CD14-positive monocyte (primary cell): ENCODE data around the gene KANK2. TPM values are rescaled to one million over a fixed set of nuclear protein-coding genes. Genes with fewer than 3 reads are reported as not detected.
A peak's percentile ranks its signal among the peaks of the same experiment; 100 is the strongest.
"Not testable (repeated sequence)": the region's sequence is repeated elsewhere in the genome, so short reads cannot be mapped to it uniquely, and the experiment has no call there.

ENCODE experiments used
- DNase-seq, 3 donors: peaks; one replicate each; pipeline ENCODE4 v3.0.0-alpha.2; 2011 to 2022
- H2AFZ ChIP-seq: 2 replicates; pipeline ENCODE4 v1.6.0; 2012; ENCODE audit warnings: mild to moderate bottlenecking, low read depth, low read length, inconsistent platforms; ENCODE audit not compliant: insufficient read depth, poor library complexity, severe bottlenecking
- H3K27ac ChIP-seq, 2 donors: 1 replicate in 1 of 2; 2 replicates in 1 of 2; pipeline ENCODE4 v1.5.1; 2012 to 2013; ENCODE audit warnings: low read length in 2 of 2, control low read depth in 1 of 2, inconsistent platforms in 1 of 2, low read depth in 1 of 2, mild to moderate bottlenecking in 1 of 2
- H3K27me3 ChIP-seq, 2 donors: one replicate each; pipeline versions ENCODE4 v1.6.0 to v1.6.1; 2011 to 2013; ENCODE audit warnings: low read length in 2 of 2; ENCODE audit not compliant: control insufficient read depth in 2 of 2, insufficient read depth in 2 of 2
- H3K36me3 ChIP-seq, 2 donors: replicated peaks in 1 of 2; 1 replicate in 1 of 2; 2 replicates in 1 of 2; pipeline versions ENCODE4 v1.5.1 to v1.6.1; 2012 to 2013; ENCODE audit warnings: low read length in 2 of 2, control low read depth in 1 of 2, inconsistent platforms in 1 of 2, mild to moderate bottlenecking in 1 of 2; ENCODE audit not compliant: insufficient read depth in 2 of 2, control insufficient read depth in 1 of 2
- H3K4me1 ChIP-seq, 2 donors: 1 replicate in 1 of 2; 2 replicates in 1 of 2; pipeline versions ENCODE4 v1.5.1 to v1.6.1; 2012 to 2013; ENCODE audit warnings: low read length in 2 of 2, control low read depth in 1 of 2, inconsistent platforms in 1 of 2, mild to moderate bottlenecking in 1 of 2, moderate library complexity in 1 of 2; ENCODE audit not compliant: insufficient read depth in 2 of 2, control insufficient read depth in 1 of 2
- H3K4me2 ChIP-seq: replicated peaks from 2 replicates; pipeline ENCODE3; 2012; ENCODE audit warnings: low read length, moderate library complexity, mild to moderate bottlenecking; ENCODE audit not compliant: poor library complexity, severe bottlenecking; ENCODE audit errors: extremely low read depth
- H3K4me3 ChIP-seq, 3 experiments: fragments of 200-600 bp in 1 of 3; sonication (generic) in 1 of 3; replicated peaks in 1 of 3; 1 replicate in 2 of 3; 2 replicates in 1 of 3; pipeline ENCODE4 v1.5.1; 2011 to 2013; ENCODE audit warnings: low read length in 3 of 3, mild to moderate bottlenecking in 3 of 3, control low read depth in 2 of 3, low read depth in 2 of 3, inconsistent platforms in 1 of 3, moderate library complexity in 1 of 3
- H3K79me2 ChIP-seq: 2 replicates; pipeline ENCODE4 v1.6.0; 2012; ENCODE audit warnings: mild to moderate bottlenecking, control low read depth, inconsistent platforms, low read length, moderate library complexity; ENCODE audit not compliant: insufficient read depth
- H3K9ac ChIP-seq: 2 replicates; pipeline ENCODE4 v1.6.0; 2017; ENCODE audit warnings: low read length, mild to moderate bottlenecking; ENCODE audit not compliant: insufficient read depth, poor library complexity, severe bottlenecking
- H3K9me3 ChIP-seq, 2 donors: replicated peaks in 1 of 2; 1 replicate in 1 of 2; 2 replicates in 1 of 2; pipeline versions ENCODE4 v1.5.1 to v1.6.1; 2012 to 2013; ENCODE audit warnings: low read length in 2 of 2, control low read depth in 1 of 2; ENCODE audit not compliant: control insufficient read depth in 1 of 2, insufficient read depth in 1 of 2
- H4K20me1 ChIP-seq: 2 replicates; pipeline ENCODE4 v1.6.0; 2012; ENCODE audit warnings: mild to moderate bottlenecking, low read length, control low read depth, moderate library complexity; ENCODE audit not compliant: insufficient read depth
- H3K27ac Mint-ChIP-seq, 7 donors: one replicate each; pipeline ENCODE4 v1.8.0; 2020; ENCODE audit warnings: mild to moderate bottlenecking in 7 of 7, mixed read lengths in 7 of 7, moderate library complexity in 6 of 7, inconsistent platforms in 2 of 7
- H3K27me3 Mint-ChIP-seq, 3 donors: one replicate each; pipeline ENCODE4 v1.8.0; 2021 to 2022; ENCODE audit warnings: low read depth in 3 of 3, mild to moderate bottlenecking in 3 of 3, mixed read lengths in 3 of 3, moderate library complexity in 3 of 3, inconsistent platforms in 1 of 3
- H3K36me3 Mint-ChIP-seq, 2 donors: one replicate each; pipeline ENCODE4 v1.8.0; 2020; ENCODE audit warnings: mixed read lengths in 2 of 2, inconsistent platforms in 1 of 2, mild to moderate bottlenecking in 1 of 2
- H3K4me1 Mint-ChIP-seq: one replicate; pipeline ENCODE4 v1.8.0; 2020; ENCODE audit warnings: mild to moderate bottlenecking, mixed read lengths
- H3K4me3 Mint-ChIP-seq, 2 donors: one replicate each; pipeline ENCODE4 v1.8.0; 2020; ENCODE audit warnings: mild to moderate bottlenecking in 2 of 2, mixed read lengths in 2 of 2, moderate library complexity in 1 of 2
- H3K9me3 Mint-ChIP-seq, 7 donors: one replicate each; pipeline ENCODE4 v1.8.0; 2020 to 2022; ENCODE audit warnings: mixed read lengths in 7 of 7, mild to moderate bottlenecking in 6 of 7, moderate library complexity in 6 of 7, inconsistent platforms in 2 of 7
- CTCF ChIP-seq: fragments of 200-600 bp; IDR thresholded peaks from one replicate; pipeline ENCODE4 v1.8.0; 2022; ENCODE audit warnings: antibody characterized with exemption, mild to moderate bottlenecking
- WGBS: methylation state at CpG from one replicate; pipeline ENCODE4 v1.1.5; 2013; ENCODE audit warnings: missing lambda C conversion rate; ENCODE audit not compliant: insufficient coverage; 5-methylcytosine and 5-hydroxymethylcytosine counted together
- intact Hi-C, 2 donors: fragments of 100-400 bp; cut with micrococcal nuclease; formaldehyde crosslinking; loops; one replicate each; pipeline versions ENCODE4 v1.15.0 to v1.15.1; 2023
- polyA plus RNA-seq, 3 donors: library from polyadenylated mRNA; depleted of rRNA in 1 of 3; unstranded in 2 of 3; stranded (reverse) in 1 of 3; fragments of 300-500 nt in 2 of 3; fragments of >200 nt in 1 of 3; fragmentation: Illumina TruSeq in 2 of 3; gene quantifications; 1 replicate in 2 of 3; 2 replicates in 1 of 3; pipeline ENCODE4 v1.2.3, GENCODE V29; 2012 to 2021

Gene KANK2
- polyA plus RNA-seq, 3 donors = 0.40 to 1.3 (median 0.64) TPM

- TF ChIP-seq CTCF = no peak
- Histone ChIP-seq H3K9me3 (no peaks in the 10 kb centered on the region), H3K27ac (no peak overlapping the region), H3K27me3 (peaks cover 0 to 6% of the 10 kb centered on the region in 2 donors), H4K20me1 (no peaks in the 10 kb centered on the region), H3K4me1 (peaks cover 31 to 37% of the 10 kb centered on the region in 2 donors), H3K79me2 (no peaks in the 10 kb centered on the region), H3K4me3 (no peak overlapping the region), H3K36me3 (peaks cover 10 to 21% of the 10 kb centered on the region in 2 donors), H2AFZ (no peak overlapping the region), H3K4me2 (no peak overlapping the region), H3K9ac (no peak overlapping the region)
- H3K36me3 Mint-ChIP-seq = peaks cover 16 to 31% of the 10 kb centered on the region in 2 donors
- H3K27ac Mint-ChIP-seq = no peak overlapping the region
- peaks cover 16 to 21% (median 17%) of the 10 kb centered on the region in 3 donors for H3K27me3 Mint-ChIP-seq
- no peak overlapping the region for H3K4me3 Mint-ChIP-seq
- 93% methylated on average over 9 of the region's 9 CpGs for WGBS
- intact Hi-C loops = no loop called here
- peaks cover 0 to 6% (median 2%) of the 10 kb centered on the region in 7 donors for H3K9me3 Mint-ChIP-seq
- DNase-seq = no peak
- H3K4me1 Mint-ChIP-seq = peaks cover 38% of the 10 kb centered on the region
These were observed 55.3 kb downstream of the KANK2 start for GRCh38 chr19:11141937-11142527.

DNA sequence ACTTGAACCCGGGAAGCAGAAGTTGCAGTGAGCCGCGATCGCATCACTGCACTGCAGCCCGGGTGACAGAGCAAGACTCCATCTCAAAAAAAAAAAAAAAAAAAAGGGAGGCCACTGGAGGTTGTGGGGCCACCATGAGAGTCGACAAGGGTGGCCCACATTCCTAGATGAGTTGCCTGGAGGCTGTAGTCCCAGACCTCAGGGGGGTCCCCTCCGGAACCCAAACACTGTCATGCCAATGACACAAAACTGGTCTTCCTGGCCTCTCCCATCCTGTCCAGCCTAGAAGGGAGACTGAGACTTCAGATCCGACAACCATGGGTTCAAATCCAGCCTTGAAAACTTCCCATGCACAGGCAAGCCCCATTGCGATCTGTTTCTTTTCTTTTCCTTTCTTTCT, 56.4 kb downstream of the KANK2 start:
- Mint-ChIP-seq H3K36me3 (peaks cover 9 to 21% of the 10 kb centered on the region in 2 donors), H3K27ac (no peak overlapping the region), H3K4me1 (peaks cover 41% of the 10 kb centered on the region), H3K9me3 (peaks cover 0 to 6% (median under 1%) of the 10 kb centered on the region in 7 donors), H3K27me3 (peaks cover 17 to 22% (median 21%) of the 10 kb centered on the region in 3 donors), H3K4me3 (no peak overlapping the region)
- Histone ChIP-seq H3K9ac (no peak overlapping the region), H3K9me3 (no peaks in the 10 kb centered on the region), H3K27ac (no peak overlapping the region), H3K4me1 (peaks cover 31 to 42% of the 10 kb centered on the region in 2 donors), H3K27me3 (peaks cover 0 to 6% of the 10 kb centered on the region in 2 donors), H2AFZ (no peak overlapping the region), H4K20me1 (no peaks in the 10 kb centered on the region), H3K4me3 (no peak overlapping the region), H3K79me2 (no peaks in the 10 kb centered on the region), H3K36me3 (peaks cover 6 to 10% of the 10 kb centered on the region in 2 donors), H3K4me2 (no peak overlapping the region)
- no peak for DNase-seq
- intact Hi-C loops = no loop called here
- no peak for TF ChIP-seq CTCF
- 96% methylated on average over 5 of the region's 9 CpGs for WGBS

- Mint-ChIP-seq H3K27me3 (peaks cover 17 to 22% (median 21%) of the 10 kb centered on the region in 3 donors), H3K4me1 (peaks cover 41% of the 10 kb centered on the region), H3K27ac (peak overlapping the region in 1 of 7 donors; percentile 62), H3K36me3 (peaks cover 1 to 12% of the 10 kb centered on the region in 2 donors)
- H3K27me3 ChIP-seq, H3K4me3 Mint-ChIP-seq, H3K4me3 ChIP-seq, H3K36me3 ChIP-seq, H3K9ac ChIP-seq, H3K79me2 ChIP-seq, H4K20me1 ChIP-seq, intact Hi-C loops, H2AFZ ChIP-seq, H3K9me3 ChIP-seq, DNase-seq, H3K9me3 Mint-ChIP-seq, H3K4me2 ChIP-seq, H3K27ac ChIP-seq: not testable (repeated sequence)
- H3K4me1 ChIP-seq = peaks cover 31 to 42% of the 10 kb centered on the region in 2 donors
- WGBS = 96% methylated on average over 5 of the region's 10 CpGs
These were observed 57.3 kb downstream of the KANK2 start for GRCh38 chr19:11140023-11140538.
